Astrocyte (in vitro differentiated cells and primary cell): ENCODE results near the gene MPZL1. TPM values are rescaled to one million over a fixed set of nuclear protein-coding genes. Genes with fewer than 3 reads are reported as not detected.

Experiments
- DNase-seq: peaks from one replicate; pipeline ENCODE4 v3.0.0-alpha.2; 2010; ENCODE audit warnings: low read depth
- FAIRE-seq: peaks from 2 replicates; lab custom pipeline; 2011; peaks lifted over from hg19 to GRCh38; lab: Jason Lieb, UNC
- H2AFZ ChIP-seq: 2 replicates; pipeline ENCODE4 v1.6.0; 2012; ENCODE audit warnings: low read depth, low read length, inconsistent platforms
- H3K27ac ChIP-seq: 2 replicates; pipeline ENCODE4 v1.5.1; 2011; ENCODE audit warnings: low read depth, low read length, inconsistent platforms
- H3K27me3 ChIP-seq: 2 replicates; pipeline ENCODE4 v1.6.0; 2011; ENCODE audit warnings: low read length, inconsistent platforms; ENCODE audit not compliant: insufficient read depth
- H3K36me3 ChIP-seq: 2 replicates; pipeline ENCODE4 v1.5.1; 2011; ENCODE audit warnings: low read length, inconsistent platforms; ENCODE audit not compliant: insufficient read depth
- H3K4me1 ChIP-seq: 2 replicates; pipeline ENCODE4 v1.5.1; 2011; ENCODE audit warnings: low read length, inconsistent platforms; ENCODE audit not compliant: insufficient read depth
- H3K4me2 ChIP-seq: 2 replicates; pipeline ENCODE4 v1.6.0; 2012; ENCODE audit warnings: low read length, inconsistent platforms
- H3K4me3 ChIP-seq: 2 replicates; pipeline ENCODE4 v1.5.1; 2011; ENCODE audit warnings: low read depth, mild to moderate bottlenecking, low read length, inconsistent platforms; ENCODE audit not compliant: insufficient read depth
- H3K79me2 ChIP-seq: 2 replicates; pipeline ENCODE4 v1.6.0; 2012; ENCODE audit warnings: mild to moderate bottlenecking, low read length, inconsistent platforms; ENCODE audit not compliant: insufficient read depth
- H3K9ac ChIP-seq: 2 replicates; pipeline ENCODE4 v1.6.0; 2012; ENCODE audit warnings: mild to moderate bottlenecking, low read length, inconsistent platforms
- H3K9me3 ChIP-seq: 2 replicates; pipeline ENCODE4 v1.5.1; 2012; ENCODE audit warnings: low read depth, mild to moderate bottlenecking, low read length, inconsistent platforms; ENCODE audit not compliant: insufficient read depth
- H4K20me1 ChIP-seq: 2 replicates; pipeline ENCODE4 v1.6.0; 2012; ENCODE audit warnings: low read length, inconsistent platforms; ENCODE audit not compliant: insufficient read depth
- H3K27ac Mint-ChIP-seq: one replicate; pipeline ENCODE4 v1.8.0; 2021; ENCODE audit warnings: mild to moderate bottlenecking, mixed read lengths; ENCODE audit not compliant: unreplicated experiment
- H3K27me3 Mint-ChIP-seq: one replicate; pipeline ENCODE4 v1.8.0; 2021; ENCODE audit warnings: low read depth, mixed read lengths; ENCODE audit not compliant: unreplicated experiment
- H3K36me3 Mint-ChIP-seq: one replicate; pipeline ENCODE4 v1.8.0; 2021; ENCODE audit warnings: low read depth, mixed read lengths; ENCODE audit not compliant: unreplicated experiment
- H3K4me1 Mint-ChIP-seq: one replicate; pipeline ENCODE4 v1.8.0; 2021; ENCODE audit warnings: low read depth, mixed read lengths; ENCODE audit not compliant: unreplicated experiment
- H3K4me3 Mint-ChIP-seq: one replicate; pipeline ENCODE4 v1.8.0; 2021; ENCODE audit warnings: mild to moderate bottlenecking, moderate library complexity, mixed read lengths; ENCODE audit not compliant: unreplicated experiment
- H3K9me3 Mint-ChIP-seq: one replicate; pipeline ENCODE4 v1.8.0; 2021; ENCODE audit warnings: mild to moderate bottlenecking, mixed read lengths; ENCODE audit not compliant: unreplicated experiment
- CTCF ChIP-seq: IDR thresholded peaks from 2 replicates; pipeline ENCODE4 v1.5.1; 2011; ENCODE audit warnings: low read depth, mild to moderate bottlenecking, inconsistent platforms, low read length, moderate library complexity; ENCODE audit not compliant: insufficient read depth
- EZH2 ChIP-seq: IDR thresholded peaks from 2 replicates; pipeline ENCODE4 v1.6.1; 2012; ENCODE audit warnings: mild to moderate bottlenecking, low read length, inconsistent platforms; ENCODE audit not compliant: insufficient read depth
- total RNA-seq: library from RNA; stranded (reverse); gene quantifications from 2 replicates; pipeline ENCODE4 v1.2.1, GENCODE V29; 2021

The MPZL1 gene
- total RNA-seq, 1 donor from 2014 or later: 240 TPM

- Mint-ChIP-seq H3K4me3 (peak overlapping the region; percentile 94), H3K9me3 (no peaks in the 10 kb centered on the region), H3K36me3 (no peaks in the 10 kb centered on the region), H3K27ac (peak overlapping the region; percentile 27), H3K27me3 (peaks cover 14% of the 10 kb centered on the region), H3K4me1 (peaks cover 3% of the 10 kb centered on the region)
- FAIRE-seq (no peak), DNase-seq (no peak)
- peak overlapping the region; percentile 90 for H3K4me3 ChIP-seq
- no peaks in the 10 kb centered on the region for H3K79me2 ChIP-seq
- no peaks in the 10 kb centered on the region for H3K36me3 ChIP-seq
- peak overlapping the region; percentile 100 for H2AFZ ChIP-seq
- H3K4me1 ChIP-seq: no peaks in the 10 kb centered on the region
- H3K4me2 ChIP-seq: peak overlapping the region; percentile 97
- peak overlapping the region; percentile 88 for H3K9ac ChIP-seq
- peak overlapping the region; percentile 87 for H3K27ac ChIP-seq
- no peak for TF ChIP-seq CTCF
- no peak for TF ChIP-seq EZH2
- no peaks in the 10 kb centered on the region for H3K9me3 ChIP-seq
- H3K27me3 ChIP-seq: peaks cover 3% of the 10 kb centered on the region
- H4K20me1 ChIP-seq: no peaks in the 10 kb centered on the region
These were observed 7.7 kb upstream of the MPZL1 start for GRCh38 chr1:167714098-167714438.

- peak; percentile 73 for DNase-seq
- Histone ChIP-seq H3K4me2 (peak overlapping the region; percentile 97), H3K9me3 (no peaks in the 10 kb centered on the region), H3K9ac (peak overlapping the region; percentile 88), H3K79me2 (no peaks in the 10 kb centered on the region), H3K4me1 (no peaks in the 10 kb centered on the region), H3K27ac (peak overlapping the region; percentile 87), H2AFZ (peak overlapping the region; percentile 100), H3K27me3 (peaks cover 3% of the 10 kb centered on the region), H3K4me3 (peak overlapping the region; percentile 90), H4K20me1 (no peaks in the 10 kb centered on the region), H3K36me3 (no peaks in the 10 kb centered on the region)
- peak overlapping the region; percentile 91 for H3K27ac Mint-ChIP-seq
- peaks cover 7% of the 10 kb centered on the region for H3K4me1 Mint-ChIP-seq
- no peak for TF ChIP-seq CTCF
- no peak for TF ChIP-seq EZH2
- no peaks in the 10 kb centered on the region for H3K9me3 Mint-ChIP-seq
- no peak for FAIRE-seq
- no peaks in the 10 kb centered on the region for H3K36me3 Mint-ChIP-seq
- H3K27me3 Mint-ChIP-seq: peaks cover 14% of the 10 kb centered on the region
- H3K4me3 Mint-ChIP-seq: peak overlapping the region; percentile 94
These were observed 7.2 kb upstream of the MPZL1 start for GRCh38 chr1:167714439-167715156.
